DND-41 (cell line): ENCODE results near the gene COPS2.

Experiments used
- EZH2 ChIP-seq: IDR thresholded peaks from 3 replicates; pipeline ENCODE4 v1.6.1; 2012; ENCODE audit warnings: borderline replicate concordance, low read depth, mild to moderate bottlenecking, moderate library complexity, low read length, inconsistent platforms; ENCODE audit not compliant: severe bottlenecking
- TF ChIP-seq, protein P1 (sequence below): IDR thresholded peaks from 2 replicates; pipeline ENCODE4 v1.5.1; 2012; ENCODE audit warnings: borderline replicate concordance, low read length, moderate library complexity, mild to moderate bottlenecking; ENCODE audit not compliant: poor library complexity, severe bottlenecking; ENCODE audit errors: extremely low read depth

DNA sequence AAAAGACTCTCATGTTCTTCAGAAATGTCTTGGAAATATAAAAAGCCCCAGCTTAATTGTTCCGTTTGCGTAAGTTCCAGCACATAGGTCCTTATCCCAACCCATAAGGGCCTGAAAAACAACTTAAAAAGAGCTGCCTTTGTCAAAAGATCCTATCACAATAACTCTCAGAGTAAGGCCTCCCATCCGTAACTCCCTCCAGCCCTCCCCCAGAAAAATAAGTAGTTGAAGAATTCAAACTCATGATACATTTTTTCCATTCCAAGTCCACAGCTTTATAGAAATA lies 71.2 kb downstream of the COPS2 start:
- TF ChIP-seq, protein P1, sequence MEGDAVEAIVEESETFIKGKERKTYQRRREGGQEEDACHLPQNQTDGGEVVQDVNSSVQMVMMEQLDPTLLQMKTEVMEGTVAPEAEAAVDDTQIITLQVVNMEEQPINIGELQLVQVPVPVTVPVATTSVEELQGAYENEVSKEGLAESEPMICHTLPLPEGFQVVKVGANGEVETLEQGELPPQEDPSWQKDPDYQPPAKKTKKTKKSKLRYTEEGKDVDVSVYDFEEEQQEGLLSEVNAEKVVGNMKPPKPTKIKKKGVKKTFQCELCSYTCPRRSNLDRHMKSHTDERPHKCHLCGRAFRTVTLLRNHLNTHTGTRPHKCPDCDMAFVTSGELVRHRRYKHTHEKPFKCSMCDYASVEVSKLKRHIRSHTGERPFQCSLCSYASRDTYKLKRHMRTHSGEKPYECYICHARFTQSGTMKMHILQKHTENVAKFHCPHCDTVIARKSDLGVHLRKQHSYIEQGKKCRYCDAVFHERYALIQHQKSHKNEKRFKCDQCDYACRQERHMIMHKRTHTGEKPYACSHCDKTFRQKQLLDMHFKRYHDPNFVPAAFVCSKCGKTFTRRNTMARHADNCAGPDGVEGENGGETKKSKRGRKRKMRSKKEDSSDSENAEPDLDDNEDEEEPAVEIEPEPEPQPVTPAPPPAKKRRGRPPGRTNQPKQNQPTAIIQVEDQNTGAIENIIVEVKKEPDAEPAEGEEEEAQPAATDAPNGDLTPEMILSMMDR, result no peak
- no peak for TF ChIP-seq EZH2
